HG02571 (cell line): ENCODE data around the gene HPCA.
"Not testable (repeated sequence)": the region's sequence is repeated elsewhere in the genome, so short reads cannot be mapped to it uniquely, and the experiment has no call there.

Experiments used
- ATAC-seq: cut with Tn5 transposase; IDR thresholded peaks from one replicate; pipeline ENCODE4 v1.9.1; 2021; ENCODE audit warnings: mild to moderate bottlenecking, moderate library complexity; ENCODE audit not compliant: unreplicated experiment

Gene HPCA

GRCh38 chr1:32900956-32901822 is 14.9 kb downstream of the HPCA start, which contains the start of gene TMEM54:
Gene TMEM54 (minus strand): TSS chr1:32901389. CDS start chr1:32901238, 151 bp downstream.
- no peak for ATAC-seq

- no peak for ATAC-seq
Measured at GRCh38 chr1:32901823-32902534, 15.7 kb downstream of the HPCA start.

- no peak for ATAC-seq
Measured at GRCh38 chr1:32902535-32902920, 16.2 kb downstream of the HPCA start.

- ATAC-seq, result no peak
Measured at GRCh38 chr1:32903991-32904785, 17.9 kb downstream of the HPCA start.

GRCh38 chr1:32904797-32905196 is 18.5 kb downstream of the HPCA start:
- ATAC-seq, result no peak

GRCh38 chr1:32905588-32905987 is 19.3 kb downstream of the HPCA start:
- ATAC-seq, result not testable (repeated sequence)

- no peak for ATAC-seq
Measured at GRCh38 chr1:32906654-32907053, 20.4 kb downstream of the HPCA start.

GRCh38 chr1:32907435-32907834 is 21.1 kb downstream of the HPCA start:
- ATAC-seq, result no peak

GRCh38 chr1:32910319-32910718 is 24.0 kb downstream of the HPCA start:
- no peak for ATAC-seq

GRCh38 chr1:32915766-32916706 is 29.7 kb downstream of the HPCA start:
- ATAC-seq, result no peak

GRCh38 chr1:32917521-32917920 is 31.2 kb downstream of the HPCA start:
- no peak for ATAC-seq

- no peak for ATAC-seq
Measured at GRCh38 chr1:32918179-32918578, 31.9 kb downstream of the HPCA start.

GRCh38 chr1:32919811-32920733 is 33.8 kb downstream of the HPCA start:
- no peak for ATAC-seq

GRCh38 chr1:32920833-32921232 is 34.5 kb downstream of the HPCA start:
- ATAC-seq, result no peak

- no peak for ATAC-seq
Measured at GRCh38 chr1:32924881-32925344, 38.6 kb downstream of the HPCA start.

GRCh38 chr1:32925403-32926162 is 39.3 kb downstream of the HPCA start:
- no peak for ATAC-seq

- no peak for ATAC-seq
Measured at GRCh38 chr1:32926562-32926961, 40.3 kb downstream of the HPCA start.

GRCh38 chr1:32927441-32927840 is 41.1 kb downstream of the HPCA start:
- no peak for ATAC-seq
